Measurements from ENCODE around the gene WNT11. TPM values are rescaled to one million over a fixed set of nuclear protein-coding genes. Genes with fewer than 3 reads are reported as not detected.

The WNT11 gene
- total and polyA plus RNA-seq, 2 of the 13 experiments (the other 11 are each of a cell fraction or from before 2014, with no cell fraction given), result 0.34 to 0.66 TPM

DNA sequence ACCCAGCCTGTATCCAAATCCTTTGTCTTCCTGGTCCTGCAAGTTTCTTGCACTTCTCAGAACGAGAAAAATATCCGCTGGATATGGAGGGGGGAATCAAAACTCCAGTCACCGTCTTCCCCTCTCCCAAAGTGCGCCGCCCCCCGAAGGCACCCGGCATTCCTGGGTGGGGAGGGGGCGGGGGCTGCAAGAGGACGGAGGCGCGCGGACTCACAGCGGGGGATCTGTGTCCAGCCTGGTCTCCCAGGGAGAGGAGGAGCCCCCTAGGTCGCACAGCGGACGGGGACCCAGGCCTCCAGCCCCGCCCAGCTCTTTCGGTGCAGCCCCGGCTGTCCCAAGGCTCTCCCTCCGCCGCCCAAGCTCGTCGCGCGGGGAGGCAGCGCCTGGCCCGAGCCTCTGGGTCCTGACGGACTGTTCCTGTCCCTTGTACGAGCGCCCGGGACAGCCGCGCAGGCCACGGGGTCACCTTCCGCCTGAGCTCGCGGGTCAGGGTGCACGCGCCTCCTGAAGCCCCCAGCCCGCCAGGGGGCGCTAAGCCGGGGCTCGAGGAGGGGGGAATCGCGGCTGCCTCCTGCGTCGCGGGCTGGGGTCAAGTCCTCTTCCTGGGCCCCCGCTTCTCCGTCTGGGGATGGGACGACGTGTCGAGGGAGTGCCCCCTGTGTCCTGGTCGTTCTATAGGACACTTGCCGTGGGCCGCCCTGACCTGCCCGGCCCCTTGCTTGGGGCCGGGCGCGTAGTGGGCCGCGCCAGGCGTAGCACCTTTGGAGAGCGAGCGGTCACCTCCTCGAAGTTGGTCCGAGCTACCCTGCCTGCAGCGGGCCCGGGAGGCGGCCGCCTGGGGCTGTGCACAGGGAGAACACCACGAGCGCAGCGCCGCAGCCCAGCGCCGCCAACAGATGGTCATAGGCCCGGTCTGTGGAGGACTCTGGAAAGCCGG is 2.4 kb upstream of the WNT11 start (continued):
- TF ChIP-seq NKX3-1 (CRISPR knock-in tag; IDR thresholded peaks at IDR 0.05) (0 out of 2 replicates have a peak, but pooled peaks have one; percentile 49), SP1 (IDR thresholded peaks at IDR 0.05) (no peak), SP1 (CRISPR knock-in tag; IDR thresholded peaks at IDR 0.05) (no peak), KAT7 (CRISPR knock-in tag; IDR thresholded peaks at IDR 0.05; ENCODE audit: borderline replicate concordance) (no peak), JARID2 (CRISPR knock-in tag; IDR thresholded peaks at IDR 0.05; ENCODE audit: insufficient replicate concordance) (no peak), FOXC1 (CRISPR knock-in tag; IDR thresholded peaks at IDR 0.05; ENCODE audit: borderline replicate concordance) (no peak; the same call in 1 of the 2 replicates), FOXK1 (CRISPR knock-in tag; IDR thresholded peaks at IDR 0.05; ENCODE audit: borderline replicate concordance, low read depth) (no peak), HNF1B (CRISPR knock-in tag; IDR thresholded peaks at IDR 0.05) (no peak; the same call in 1 of the 2 replicates), NR2F1 (CRISPR knock-in tag; IDR thresholded peaks at IDR 0.05) (peak; percentile 55 to 76; a peak in 3 of 4 replicates), MAZ (IDR thresholded peaks at IDR 0.05; ENCODE audit: borderline replicate concordance, low read depth, low read length) (peak; percentile 77), MAZ (CRISPR knock-in tag; IDR thresholded peaks at IDR 0.05; ENCODE audit: low read depth) (peak; percentile 80), NR2C2 (CRISPR knock-in tag; IDR thresholded peaks at IDR 0.05; ENCODE audit: borderline replicate concordance) (peak; percentile 67), MED13 (CRISPR knock-in tag; IDR thresholded peaks at IDR 0.05) (no peak), POLR2AphosphoS5 (IDR thresholded peaks at IDR 0.05; ENCODE audit: low read depth, low read length) (no peak), DR1 (CRISPR knock-in tag; IDR thresholded peaks at IDR 0.05) (no peak), ZSCAN25 (CRISPR knock-in tag; IDR thresholded peaks at IDR 0.05) (peak; percentile 16; the same call in 1 of the 2 replicates), SMAD9 (CRISPR knock-in tag; IDR thresholded peaks at IDR 0.05) (no peak; the same call in 1 of the 2 replicates), ZFP36 (IDR thresholded peaks at IDR 0.05; ENCODE audit: borderline replicate concordance, low read depth, low read length, partially characterized antibody) (no peak), ZFX (CRISPR knock-in tag; IDR thresholded peaks at IDR 0.05; ENCODE audit: low read depth) (peak; percentile 82), ZNF382 (CRISPR knock-in tag; IDR thresholded peaks at IDR 0.05; ENCODE audit: borderline replicate concordance) (no peak), HDAC1 (CRISPR knock-in tag; IDR thresholded peaks at IDR 0.05) (peak; percentile 80), HNF4A (CRISPR knock-in tag; IDR thresholded peaks at IDR 0.05) (peak; percentile 80), PAWR (CRISPR knock-in tag; IDR thresholded peaks at IDR 0.05; ENCODE audit: borderline replicate concordance) (no peak)
- TF ChIP-seq, protein P1, sequence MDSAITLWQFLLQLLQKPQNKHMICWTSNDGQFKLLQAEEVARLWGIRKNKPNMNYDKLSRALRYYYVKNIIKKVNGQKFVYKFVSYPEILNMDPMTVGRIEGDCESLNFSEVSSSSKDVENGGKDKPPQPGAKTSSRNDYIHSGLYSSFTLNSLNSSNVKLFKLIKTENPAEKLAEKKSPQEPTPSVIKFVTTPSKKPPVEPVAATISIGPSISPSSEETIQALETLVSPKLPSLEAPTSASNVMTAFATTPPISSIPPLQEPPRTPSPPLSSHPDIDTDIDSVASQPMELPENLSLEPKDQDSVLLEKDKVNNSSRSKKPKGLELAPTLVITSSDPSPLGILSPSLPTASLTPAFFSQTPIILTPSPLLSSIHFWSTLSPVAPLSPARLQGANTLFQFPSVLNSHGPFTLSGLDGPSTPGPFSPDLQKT (CRISPR knock-in tag; IDR thresholded peaks at IDR 0.05; ENCODE audit: borderline replicate concordance), result no peak
- TF ChIP-seq, protein P2, sequence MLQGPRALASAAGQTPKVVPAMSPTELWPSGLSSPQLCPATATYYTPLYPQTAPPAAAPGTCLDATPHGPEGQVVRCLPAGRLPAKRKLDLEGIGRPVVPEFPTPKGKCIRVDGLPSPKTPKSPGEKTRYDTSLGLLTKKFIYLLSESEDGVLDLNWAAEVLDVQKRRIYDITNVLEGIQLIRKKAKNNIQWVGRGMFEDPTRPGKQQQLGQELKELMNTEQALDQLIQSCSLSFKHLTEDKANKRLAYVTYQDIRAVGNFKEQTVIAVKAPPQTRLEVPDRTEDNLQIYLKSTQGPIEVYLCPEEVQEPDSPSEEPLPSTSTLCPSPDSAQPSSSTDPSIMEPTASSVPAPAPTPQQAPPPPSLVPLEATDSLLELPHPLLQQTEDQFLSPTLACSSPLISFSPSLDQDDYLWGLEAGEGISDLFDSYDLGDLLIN (CRISPR knock-in tag; IDR thresholded peaks at IDR 0.05; ENCODE audit: borderline replicate concordance), result no peak
